ENCODE measurements around the gene TRAIP.

DNA sequence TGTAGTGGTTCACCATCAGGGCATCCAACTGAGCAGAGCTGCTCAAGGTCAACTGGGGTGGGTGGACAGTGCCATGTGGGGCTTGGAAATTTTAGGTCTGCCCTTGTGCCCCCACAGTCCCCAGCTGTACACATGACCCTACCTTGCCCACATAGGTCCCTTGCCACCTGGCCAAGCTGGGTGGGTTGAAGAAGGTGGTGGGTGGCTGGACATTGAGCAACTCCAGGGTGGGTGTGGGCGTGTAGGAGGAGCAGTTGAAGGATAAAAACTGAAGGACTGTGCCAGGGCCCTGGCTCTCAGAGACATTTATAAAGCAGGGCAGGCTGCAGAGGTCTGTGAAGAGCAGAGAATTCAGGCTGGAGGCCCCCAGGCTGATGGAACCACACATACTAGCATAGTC lies 57.3 kb downstream of the TRAIP start:
- TF ChIP-seq CEBPB (IDR thresholded peaks at IDR 0.05): no peak
- TF ChIP-seq, protein P1, sequence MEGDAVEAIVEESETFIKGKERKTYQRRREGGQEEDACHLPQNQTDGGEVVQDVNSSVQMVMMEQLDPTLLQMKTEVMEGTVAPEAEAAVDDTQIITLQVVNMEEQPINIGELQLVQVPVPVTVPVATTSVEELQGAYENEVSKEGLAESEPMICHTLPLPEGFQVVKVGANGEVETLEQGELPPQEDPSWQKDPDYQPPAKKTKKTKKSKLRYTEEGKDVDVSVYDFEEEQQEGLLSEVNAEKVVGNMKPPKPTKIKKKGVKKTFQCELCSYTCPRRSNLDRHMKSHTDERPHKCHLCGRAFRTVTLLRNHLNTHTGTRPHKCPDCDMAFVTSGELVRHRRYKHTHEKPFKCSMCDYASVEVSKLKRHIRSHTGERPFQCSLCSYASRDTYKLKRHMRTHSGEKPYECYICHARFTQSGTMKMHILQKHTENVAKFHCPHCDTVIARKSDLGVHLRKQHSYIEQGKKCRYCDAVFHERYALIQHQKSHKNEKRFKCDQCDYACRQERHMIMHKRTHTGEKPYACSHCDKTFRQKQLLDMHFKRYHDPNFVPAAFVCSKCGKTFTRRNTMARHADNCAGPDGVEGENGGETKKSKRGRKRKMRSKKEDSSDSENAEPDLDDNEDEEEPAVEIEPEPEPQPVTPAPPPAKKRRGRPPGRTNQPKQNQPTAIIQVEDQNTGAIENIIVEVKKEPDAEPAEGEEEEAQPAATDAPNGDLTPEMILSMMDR (IDR thresholded peaks at IDR 0.05): no peak
- TF ChIP-seq, protein P2, sequence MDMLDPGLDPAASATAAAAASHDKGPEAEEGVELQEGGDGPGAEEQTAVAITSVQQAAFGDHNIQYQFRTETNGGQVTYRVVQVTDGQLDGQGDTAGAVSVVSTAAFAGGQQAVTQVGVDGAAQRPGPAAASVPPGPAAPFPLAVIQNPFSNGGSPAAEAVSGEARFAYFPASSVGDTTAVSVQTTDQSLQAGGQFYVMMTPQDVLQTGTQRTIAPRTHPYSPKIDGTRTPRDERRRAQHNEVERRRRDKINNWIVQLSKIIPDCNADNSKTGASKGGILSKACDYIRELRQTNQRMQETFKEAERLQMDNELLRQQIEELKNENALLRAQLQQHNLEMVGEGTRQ (IDR thresholded peaks at IDR 0.05): no peak
- TF ChIP-seq EHF (CRISPR knock-in tag; IDR thresholded peaks at IDR 0.05): no peak
